HG02763 (cell line): Measurements from ENCODE around the gene CFAP20.
A peak's percentile ranks its signal among the peaks of the same experiment; 100 is the strongest.

ENCODE experiments used
- ATAC-seq: cut with Tn5 transposase; IDR thresholded peaks from one replicate; pipeline ENCODE4 v1.9.1; 2021; ENCODE audit warnings: mild to moderate bottlenecking, moderate library complexity; ENCODE audit not compliant: unreplicated experiment

CFAP20 gene

GRCh38 chr16:58125041-58125440 is 4.1 kb downstream of the CFAP20 start:
- ATAC-seq = no peak

GRCh38 chr16:58124601-58124915 is 4.6 kb downstream of the CFAP20 start:
- ATAC-seq = no peak

GRCh38 chr16:58123896-58124600 is 5.1 kb downstream of the CFAP20 start:
- ATAC-seq = no peak

- no peak for ATAC-seq
Measured at GRCh38 chr16:58121132-58121531, 8.0 kb downstream of the CFAP20 start.

- no peak for ATAC-seq
Measured at GRCh38 chr16:58120234-58120633, 8.9 kb downstream of the CFAP20 start.

GRCh38 chr16:58119509-58119845 is 9.7 kb downstream of the CFAP20 start:
- ATAC-seq = no peak

GRCh38 chr16:58118801-58119508 is 10.2 kb downstream of the CFAP20 start:
- no peak for ATAC-seq

GRCh38 chr16:58116529-58116928 is 12.7 kb downstream of the CFAP20 start:
- ATAC-seq = no peak

- no peak for ATAC-seq
Measured at GRCh38 chr16:58116081-58116480, 13.1 kb downstream of the CFAP20 start.

GRCh38 chr16:58114827-58115825 is 14.1 kb downstream of the CFAP20 start:
- ATAC-seq = no peak

- no peak for ATAC-seq
Measured at GRCh38 chr16:58111302-58111627, 17.9 kb downstream of the CFAP20 start.

- no peak for ATAC-seq
Measured at GRCh38 chr16:58110571-58111301, 18.4 kb downstream of the CFAP20 start.

GRCh38 chr16:58109881-58110280 is 19.3 kb downstream of the CFAP20 start:
- ATAC-seq = no peak

- ATAC-seq = no peak
Measured at GRCh38 chr16:58109330-58109729, 19.9 kb downstream of the CFAP20 start.

- ATAC-seq = no peak
Measured at GRCh38 chr16:58107709-58108108, 21.5 kb downstream of the CFAP20 start.

- ATAC-seq = no peak
Measured at GRCh38 chr16:58107228-58107627, 22.0 kb downstream of the CFAP20 start.

- ATAC-seq = no peak
Measured at GRCh38 chr16:58105631-58106030, 23.6 kb downstream of the CFAP20 start.

- peak; percentile 44 for ATAC-seq
Measured at GRCh38 chr16:58102665-58103392, 26.4 kb downstream of the CFAP20 start.

GRCh38 chr16:58099956-58100300 is 29.3 kb downstream of the CFAP20 start:
- ATAC-seq = no peak

GRCh38 chr16:58099097-58099955 is 29.9 kb downstream of the CFAP20 start:
- no peak for ATAC-seq
